GM19468 (cell line): Measurements from ENCODE around the gene PEX3.
"Not testable (repeated sequence)": the region's sequence is repeated elsewhere in the genome, so short reads cannot be mapped to it uniquely, and the experiment has no call there.

ENCODE experiments used
- ATAC-seq: cut with Tn5 transposase; IDR thresholded peaks from one replicate; pipeline ENCODE4 v1.9.1; 2021; ENCODE audit warnings: mild to moderate bottlenecking, moderate library complexity, moderate number of reproducible peaks; ENCODE audit not compliant: unreplicated experiment; ENCODE audit errors: extremely low read depth

PEX3 gene

GRCh38 chr6:143505111-143505510 lies 54.5 kb downstream of the PEX3 start:
- no peak for ATAC-seq

GRCh38 chr6:143505537-143505936 lies 54.9 kb downstream of the PEX3 start:
- no peak for ATAC-seq

- no peak for ATAC-seq
Measured at GRCh38 chr6:143506199-143506598, 55.6 kb downstream of the PEX3 start.

GRCh38 chr6:143506620-143507019 lies 56.0 kb downstream of the PEX3 start:
- no peak for ATAC-seq

GRCh38 chr6:143507358-143508145 lies 56.9 kb downstream of the PEX3 start:
- ATAC-seq = peak; percentile 36

GRCh38 chr6:143510326-143510725 lies 59.7 kb downstream of the PEX3 start:
- not testable (repeated sequence) for ATAC-seq

- no peak for ATAC-seq
Measured at GRCh38 chr6:143510991-143511891, 60.6 kb downstream of the PEX3 start, which contains the start of gene FUCA2. TSS of gene FUCA2 (minus strand) at chr6:143511720. CDS start at chr6:143511634, 86 bp downstream.

- ATAC-seq = no peak
Measured at GRCh38 chr6:143513410-143513809, 62.8 kb downstream of the PEX3 start.

GRCh38 chr6:143515061-143515760 lies 64.6 kb downstream of the PEX3 start:
- ATAC-seq = no peak

GRCh38 chr6:143515766-143516355 lies 65.3 kb downstream of the PEX3 start:
- no peak for ATAC-seq

GRCh38 chr6:143516690-143517446 lies 66.3 kb downstream of the PEX3 start:
- ATAC-seq = no peak

GRCh38 chr6:143517447-143517773 lies 66.8 kb downstream of the PEX3 start:
- ATAC-seq = no peak

GRCh38 chr6:143522039-143522600 lies 71.5 kb downstream of the PEX3 start:
- no peak for ATAC-seq

GRCh38 chr6:143525356-143525755 lies 74.8 kb downstream of the PEX3 start:
- ATAC-seq = no peak

GRCh38 chr6:143527677-143528076 lies 77.1 kb downstream of the PEX3 start:
- ATAC-seq = no peak

GRCh38 chr6:143528164-143528811 lies 77.7 kb downstream of the PEX3 start:
- ATAC-seq = no peak

- ATAC-seq = no peak
Measured at GRCh38 chr6:143529095-143529494, 78.5 kb downstream of the PEX3 start.

- ATAC-seq = no peak
Measured at GRCh38 chr6:143531720-143532499, 81.3 kb downstream of the PEX3 start.
